A549 treated with RU486 at 1 μM for 4 hours (cell line): Measurements from ENCODE around the gene MNX1. TPM values are rescaled to one million over a fixed set of nuclear protein-coding genes. Genes with fewer than 3 reads are reported as not detected.

Experiments used
- total RNA-seq: library from RNA; stranded (reverse); fragments of 200-300 nt; extraction: Qiagen RNA extraction; gene quantifications from 5 replicates; pipeline ENCODE4 v1.2.3, GENCODE V29; 2022; ENCODE audit warnings: low read depth

The MNX1 gene
- total RNA-seq = 4.0 to 6.6 TPM (median 6.3 TPM) in 5 replicates

DNA sequence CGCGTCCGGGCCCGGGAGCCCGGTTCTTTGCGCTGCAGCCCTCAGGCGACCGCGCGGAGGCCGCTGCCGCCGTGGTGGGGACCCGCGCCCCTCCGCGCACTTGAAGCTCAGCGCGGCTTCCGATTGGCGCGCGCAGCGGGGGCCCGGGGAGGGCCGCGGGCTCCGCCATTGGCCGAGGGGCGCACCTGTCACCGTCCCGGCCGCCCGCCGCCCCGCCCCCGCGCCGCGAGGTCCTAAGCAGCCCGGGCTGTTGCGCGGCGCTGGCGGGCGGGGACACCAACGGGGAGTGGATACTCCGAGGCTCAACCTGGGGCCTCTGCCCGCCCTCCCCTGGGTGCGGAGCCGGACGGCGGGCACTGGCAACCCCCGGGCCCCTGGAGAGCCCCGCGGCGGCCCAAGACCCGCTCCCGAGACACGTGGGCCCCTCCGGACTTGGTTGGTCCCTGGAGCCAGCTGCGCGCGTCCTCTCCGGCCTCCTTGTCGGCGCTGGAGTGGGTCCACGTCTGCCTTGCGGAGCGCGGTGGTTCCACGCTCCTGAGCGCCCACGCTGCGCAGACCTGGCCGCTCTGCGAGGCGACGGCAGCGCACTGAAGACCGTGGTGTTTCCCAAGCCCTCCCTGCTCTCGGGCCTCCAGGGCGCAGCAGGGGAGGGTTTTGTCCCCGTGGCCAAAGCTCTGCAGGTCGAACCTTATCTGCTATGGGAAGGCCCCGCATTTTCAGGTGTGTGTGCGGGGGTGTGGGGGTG, at the start of gene MNX1:
TSS of gene MNX1 (minus strand) at position 76 of the 745 bp plus-strand sequence. CDS start 313 bp downstream, outside the sequence.

Other genes starting within 250 kb of the MNX1 start
- 17.4 to 28.9 TPM (median 27.9 TPM) in 5 replicates for gene LMBR1, start 117.5 kb downstream of the MNX1 start, total RNA-seq
- gene NOM1, start 61.0 kb downstream of the MNX1 start, total RNA-seq = 13.5 to 19.2 TPM (median 18.9 TPM) in 5 replicates
- 49.7 to 77.0 TPM (median 68.4 TPM) in 5 replicates for gene UBE3C, start 128.3 kb upstream of the MNX1 start, total RNA-seq